ENCODE measurements around the gene MAPKAPK3.
A peak's percentile ranks its signal among the peaks of the same experiment; 100 is the strongest.
"Not testable (repeated sequence)": the region's sequence is repeated elsewhere in the genome, so short reads cannot be mapped to it uniquely, and the experiment has no call there.

The MAPKAPK3 gene

DNA sequence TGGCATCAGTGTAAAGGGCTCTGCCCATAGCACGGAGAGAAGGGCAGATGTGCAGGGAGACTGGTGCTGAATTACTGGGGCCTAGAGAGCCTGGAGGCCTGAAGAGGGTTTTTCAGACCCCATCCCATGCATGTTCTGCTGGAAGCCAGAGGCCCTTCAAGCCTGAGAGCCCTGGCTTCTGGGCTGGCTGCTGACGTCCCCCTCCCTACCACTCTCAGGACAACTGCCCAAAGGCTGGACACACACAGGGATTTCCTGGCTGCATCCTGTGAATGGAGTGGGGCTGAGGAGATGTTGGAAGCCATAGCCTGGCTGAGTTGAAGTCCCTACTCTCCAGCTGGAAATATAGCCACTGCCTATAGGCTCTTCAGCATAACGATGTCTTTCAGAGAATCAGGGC lies 40.9 kb downstream of the MAPKAPK3 start:
- DNase-seq, result peak; percentile 42

DNA sequence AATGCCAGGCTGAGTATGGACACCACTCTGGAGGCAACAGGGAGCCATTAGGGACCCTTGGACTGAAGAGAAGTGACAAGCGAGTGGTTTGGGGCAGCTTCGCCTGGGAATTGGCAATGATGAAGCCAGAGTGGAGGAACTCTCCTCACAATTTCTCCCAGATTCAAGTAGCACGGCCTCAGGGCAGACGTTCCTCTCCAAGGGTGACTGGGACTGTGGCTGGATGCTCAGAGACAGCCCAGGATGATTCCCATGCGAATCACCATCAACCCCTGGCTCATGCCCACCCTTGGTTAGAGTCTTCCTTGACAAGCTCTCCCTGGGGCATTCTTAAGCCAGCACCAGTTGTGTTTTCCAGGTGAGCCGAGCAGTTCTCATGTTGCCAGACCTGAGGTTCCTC lies 41.5 kb downstream of the MAPKAPK3 start:
- peak; percentile 39 for DNase-seq

DNA sequence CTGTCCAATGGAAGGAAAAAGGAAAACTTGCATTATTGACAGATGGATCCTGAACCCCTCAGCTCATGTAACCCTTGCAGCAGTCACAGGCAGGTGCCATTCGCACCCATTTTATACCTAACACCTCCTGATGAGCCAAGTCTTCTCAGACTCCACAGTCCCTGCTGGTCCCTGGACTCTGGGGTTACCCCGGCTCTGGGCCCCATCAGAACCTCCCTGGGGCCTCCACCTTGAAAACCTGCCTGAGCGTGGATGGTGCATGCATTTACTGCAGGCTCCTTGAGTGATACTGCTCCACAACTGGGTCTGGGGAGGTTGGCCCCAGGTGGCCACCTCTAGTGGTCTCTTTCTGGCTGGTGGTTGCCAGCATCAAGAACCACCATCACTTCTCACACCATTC lies 41.9 kb downstream of the MAPKAPK3 start:
- peak; percentile 46 for DNase-seq

DNA sequence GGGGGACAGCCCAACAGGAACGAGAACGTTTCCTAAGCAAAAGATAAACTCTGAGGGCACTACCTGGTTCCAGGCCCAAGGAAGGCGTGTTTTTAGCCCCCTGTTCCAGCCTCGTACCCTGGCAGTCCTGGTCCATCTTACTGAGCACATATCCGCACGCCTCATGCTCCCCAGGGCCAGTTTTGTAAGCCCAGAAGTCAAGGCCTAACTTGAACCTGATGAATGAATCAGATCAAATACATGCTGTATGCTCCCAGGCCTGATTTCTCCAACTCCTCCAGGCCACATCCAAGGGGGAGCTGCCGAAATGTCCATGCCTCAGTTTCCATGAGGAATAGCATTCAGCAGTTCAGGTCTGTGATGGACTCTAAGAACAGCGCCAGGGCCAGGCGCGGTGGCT lies 43.4 kb downstream of the MAPKAPK3 start:
- DNase-seq, result peak; percentile 43

DNA sequence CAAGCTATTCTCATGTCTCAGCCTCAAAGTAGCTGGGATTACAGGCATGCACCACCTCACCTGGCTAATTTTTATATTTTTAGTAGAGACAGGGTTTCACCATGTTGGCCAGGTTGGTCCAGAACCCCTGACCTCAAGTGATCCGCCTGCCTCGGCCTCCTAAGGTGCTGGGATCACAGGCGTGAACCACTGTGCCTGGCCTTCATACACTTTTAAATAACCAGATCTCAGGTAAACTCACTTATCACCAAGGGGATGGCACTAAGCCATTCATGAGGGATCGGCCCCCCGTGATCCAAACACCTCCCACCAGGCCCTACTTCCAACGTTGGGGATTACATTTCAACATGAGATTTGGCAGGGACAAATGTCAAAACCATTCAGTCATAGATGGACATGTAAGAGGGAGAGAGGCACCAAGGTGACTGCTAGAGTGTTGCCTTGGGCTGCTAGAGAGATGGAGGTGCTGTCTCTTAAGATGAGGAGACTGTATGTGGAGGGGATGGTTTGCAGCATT lies 44.4 kb downstream of the MAPKAPK3 start:
- DNase-seq, result peak; percentile 8

DNA sequence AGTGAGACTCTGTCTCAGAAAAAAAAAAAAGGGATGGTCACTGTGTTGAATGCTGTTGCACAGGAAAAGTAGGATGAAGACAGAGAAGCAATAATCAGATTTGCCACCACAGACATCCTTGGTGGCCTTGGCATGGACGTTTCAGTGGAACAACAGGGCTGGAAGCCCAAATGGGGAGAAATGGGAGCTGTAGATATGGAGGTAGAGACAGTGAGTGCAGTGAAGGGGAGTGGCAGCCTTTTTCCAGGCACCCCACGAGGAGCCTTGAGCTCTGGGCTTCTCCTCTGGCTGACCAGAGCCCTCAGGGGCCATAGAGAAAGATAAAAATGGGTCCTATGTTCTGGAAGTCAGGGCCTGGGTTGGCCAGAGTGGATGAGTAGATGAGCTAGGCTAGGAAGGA lies 45.5 kb downstream of the MAPKAPK3 start:
- no peak for DNase-seq

DNA sequence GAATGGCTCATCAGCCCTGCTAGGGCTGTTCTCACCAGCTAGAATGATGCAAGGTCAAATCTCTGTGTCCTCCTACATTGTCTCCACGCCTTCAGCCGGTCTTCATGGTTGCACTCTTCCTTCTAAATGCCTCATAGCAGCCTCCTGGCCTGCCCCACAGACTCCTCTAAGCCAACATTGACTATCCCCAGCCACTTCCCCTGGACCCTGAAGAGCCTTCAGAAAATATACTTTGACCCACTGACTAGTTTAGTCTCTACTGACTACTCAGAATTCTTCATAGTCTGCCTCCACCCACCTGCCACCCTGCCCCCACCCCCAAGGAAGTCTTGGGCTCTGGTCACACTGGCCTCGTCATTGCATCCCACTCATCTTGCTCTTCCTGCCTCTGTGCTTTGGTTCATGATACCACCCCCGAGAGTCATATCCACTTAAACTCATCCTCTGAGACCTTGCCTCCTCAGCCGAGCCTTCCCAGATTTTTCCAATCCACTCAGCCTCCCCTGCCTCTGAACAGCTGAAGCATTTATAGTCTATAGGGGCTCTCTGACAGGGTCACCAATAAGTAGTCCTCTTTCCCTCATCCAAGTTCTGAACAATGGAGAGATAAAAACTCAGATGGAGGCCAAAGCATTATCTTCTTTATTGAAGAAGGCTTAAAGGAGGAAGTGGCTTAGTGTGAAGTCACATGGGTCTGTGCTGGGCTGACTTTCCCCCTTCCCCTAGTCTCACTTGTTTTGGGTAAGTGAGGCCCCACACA lies 48.3 kb downstream of the MAPKAPK3 start:
- DNase-seq, result no peak

DNA sequence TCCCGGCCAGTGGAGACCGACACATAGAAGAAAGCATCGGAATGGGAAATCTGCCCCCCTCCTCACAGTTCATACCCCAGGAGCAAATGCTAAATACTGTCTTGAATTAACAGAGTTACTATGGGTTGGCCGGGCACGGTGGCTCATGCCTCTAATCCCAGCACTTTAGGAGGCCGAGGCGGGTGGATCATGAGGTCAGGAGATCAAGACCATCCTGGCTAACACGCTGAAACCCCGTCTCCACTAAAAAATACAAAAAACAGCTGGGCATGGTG lies 48.8 kb downstream of the MAPKAPK3 start:
- not testable (repeated sequence) for DNase-seq

DNA sequence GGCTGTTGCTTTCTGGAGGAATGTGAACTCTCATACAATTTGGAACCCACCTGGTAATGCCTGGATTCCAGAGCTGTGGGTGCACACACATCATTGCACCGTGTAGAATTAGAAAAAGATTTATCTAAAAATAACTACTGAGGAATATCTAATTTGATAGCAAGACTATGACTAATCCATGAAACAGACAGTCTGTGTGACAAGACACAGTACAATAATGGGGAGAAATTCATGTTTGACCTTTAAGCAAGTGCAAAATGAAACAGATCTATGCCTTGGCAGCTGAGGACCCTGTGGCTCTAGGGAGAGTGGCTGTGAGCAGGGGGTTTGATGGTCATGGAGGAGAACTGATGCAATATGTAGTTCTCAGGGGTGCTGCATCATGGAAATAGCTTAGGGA lies 49.9 kb downstream of the MAPKAPK3 start:
- DNase-seq, result no peak

DNA sequence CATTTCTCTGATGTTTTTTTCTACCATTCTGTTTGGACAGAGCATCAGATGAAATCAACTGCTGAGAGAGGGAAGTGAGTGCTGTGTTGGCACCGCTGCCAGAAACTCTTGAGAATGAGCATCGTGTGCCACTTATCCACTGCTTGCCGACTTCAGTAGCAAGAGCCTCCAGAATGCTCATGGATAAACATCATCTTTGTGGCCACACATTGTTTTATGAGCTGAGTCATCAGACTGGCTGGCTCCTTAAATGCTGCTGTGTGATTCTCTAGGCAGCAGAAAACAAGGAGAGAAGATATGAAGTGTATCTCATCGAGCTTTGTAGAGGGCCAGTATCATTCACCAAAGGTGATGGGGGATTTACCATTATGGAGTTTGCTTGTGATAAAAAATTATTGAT lies 54.4 kb downstream of the MAPKAPK3 start:
- DNase-seq, result no peak

DNA sequence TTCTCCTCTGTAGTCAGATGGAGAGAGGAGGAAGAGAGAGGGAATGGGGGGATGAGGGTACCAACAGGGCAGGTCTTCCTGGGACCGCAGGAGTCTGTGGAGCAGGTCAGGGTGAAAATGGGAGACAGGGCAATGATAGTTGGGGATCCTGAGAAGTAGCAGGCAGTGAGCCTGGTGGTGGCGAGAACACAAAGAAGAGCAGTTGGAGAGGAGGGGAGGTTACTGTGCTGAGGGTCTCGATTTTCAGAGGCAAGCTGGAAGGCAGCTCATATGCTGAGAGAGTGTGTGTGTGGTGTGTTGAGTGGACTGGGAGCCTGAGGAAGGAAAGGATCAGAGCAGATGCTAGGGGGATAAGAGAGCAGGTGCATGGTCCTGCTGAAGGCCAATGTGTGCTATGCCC lies 55.7 kb downstream of the MAPKAPK3 start:
- DNase-seq, result no peak

DNA sequence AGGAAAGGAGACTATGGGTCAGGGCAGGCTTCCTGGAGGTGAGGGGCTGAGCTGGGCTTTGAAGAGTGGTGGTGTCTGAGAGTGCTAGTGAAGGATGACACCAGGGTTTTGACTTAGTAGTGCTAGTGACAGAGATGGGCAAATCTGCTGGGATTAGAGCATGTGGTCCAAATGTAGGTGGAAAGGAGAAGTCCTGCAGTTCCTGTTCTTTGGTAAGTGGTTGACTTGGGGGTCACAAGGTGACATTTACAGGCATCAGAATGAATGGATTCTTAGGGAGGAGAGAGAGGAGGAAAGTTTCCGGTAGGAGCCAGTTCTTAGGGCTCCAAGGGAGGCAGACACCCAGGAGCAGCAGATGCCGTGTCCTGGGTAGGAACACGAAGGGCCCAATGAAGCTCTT lies 57.0 kb downstream of the MAPKAPK3 start:
- no peak for DNase-seq

DNA sequence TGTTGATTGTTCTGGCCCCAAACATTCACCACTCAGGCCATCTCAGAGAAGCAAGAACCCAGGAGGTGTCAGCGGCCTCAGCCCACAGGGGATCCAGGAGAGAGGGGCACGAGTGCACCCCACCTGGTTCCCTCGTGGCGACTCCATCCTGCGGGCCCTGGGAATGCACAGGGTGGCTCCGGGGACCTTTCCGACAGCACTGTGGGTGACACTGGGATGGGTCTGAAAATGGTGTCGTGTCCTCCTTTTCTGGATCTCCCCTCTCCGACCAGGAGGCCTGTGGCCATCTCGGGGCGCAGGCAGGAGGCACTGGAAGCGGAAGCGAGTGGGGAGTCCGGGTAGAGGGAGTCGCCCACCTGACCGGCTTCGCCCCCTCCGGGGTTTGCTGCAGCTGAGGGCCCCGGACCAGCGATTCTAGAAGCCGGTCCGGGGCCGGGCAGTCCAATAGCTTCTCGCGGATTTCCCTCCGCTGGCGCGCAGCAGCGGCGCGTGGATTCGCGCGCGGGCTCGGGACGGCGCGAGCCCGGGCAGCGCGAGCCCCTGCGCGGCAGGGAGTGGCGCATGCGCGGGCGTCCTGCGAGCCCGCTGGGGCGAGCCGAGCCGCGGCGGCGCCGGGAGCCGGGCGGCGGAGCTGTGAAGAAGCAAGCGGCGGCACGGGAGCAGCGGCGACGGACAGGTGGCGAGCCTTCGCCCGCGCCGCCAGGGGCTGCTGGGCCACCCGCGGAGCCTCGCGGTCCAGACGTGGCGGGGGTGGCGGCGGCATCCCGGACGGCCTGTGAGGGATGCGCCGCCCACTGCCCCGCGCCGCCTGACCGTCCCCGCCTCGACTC lies 57.6 kb downstream of the MAPKAPK3 start, which contains the start of gene DOCK3:
DOCK3 (plus strand) TSS at position 579 of the 830 bp plus-strand sequence. CDS start 337 bp downstream, outside the sequence.
- DNase-seq, result peak; percentile 84

DNA sequence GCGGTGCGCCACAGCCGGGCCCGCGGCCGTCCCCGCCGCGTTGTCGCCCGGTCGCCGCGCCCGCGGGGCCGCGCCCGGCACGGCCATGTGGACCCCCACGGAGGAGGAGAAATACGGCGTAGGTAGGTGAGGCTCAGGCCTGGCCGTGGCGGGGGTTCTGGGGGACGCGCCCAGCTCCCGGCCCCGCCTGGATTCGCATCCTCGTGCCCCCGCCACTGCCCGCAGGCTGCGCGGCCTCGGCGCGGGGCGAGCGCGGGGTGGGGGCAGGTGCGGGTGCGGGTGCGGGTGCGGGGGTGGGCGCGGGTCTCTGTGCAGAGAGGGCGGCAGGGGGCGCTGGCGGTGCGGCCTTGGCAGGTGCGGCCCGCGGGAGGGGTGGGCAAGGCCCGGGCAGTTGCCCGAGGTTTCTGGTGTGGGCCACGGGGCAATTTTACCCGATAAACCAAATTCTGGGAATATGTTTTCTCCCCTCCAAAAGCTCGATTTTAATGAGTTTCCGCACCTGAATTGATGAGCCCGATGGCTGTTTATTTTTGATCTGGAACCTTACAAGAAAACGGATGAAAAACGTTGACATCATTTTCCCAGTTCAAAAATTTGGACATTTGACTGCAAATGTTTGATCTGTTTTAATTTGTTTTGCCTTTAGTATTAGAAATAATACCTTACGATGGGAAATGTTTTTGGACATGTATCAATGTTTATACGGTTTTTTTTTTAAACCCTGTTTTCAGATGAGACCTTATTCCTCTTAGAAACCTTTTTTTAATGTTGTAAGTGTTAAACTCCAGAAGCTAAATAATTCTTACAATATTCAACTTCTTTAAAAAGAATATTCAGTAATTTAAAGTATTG lies 58.5 kb downstream of the MAPKAPK3 start:
- peak; percentile 88 for DNase-seq

DNA sequence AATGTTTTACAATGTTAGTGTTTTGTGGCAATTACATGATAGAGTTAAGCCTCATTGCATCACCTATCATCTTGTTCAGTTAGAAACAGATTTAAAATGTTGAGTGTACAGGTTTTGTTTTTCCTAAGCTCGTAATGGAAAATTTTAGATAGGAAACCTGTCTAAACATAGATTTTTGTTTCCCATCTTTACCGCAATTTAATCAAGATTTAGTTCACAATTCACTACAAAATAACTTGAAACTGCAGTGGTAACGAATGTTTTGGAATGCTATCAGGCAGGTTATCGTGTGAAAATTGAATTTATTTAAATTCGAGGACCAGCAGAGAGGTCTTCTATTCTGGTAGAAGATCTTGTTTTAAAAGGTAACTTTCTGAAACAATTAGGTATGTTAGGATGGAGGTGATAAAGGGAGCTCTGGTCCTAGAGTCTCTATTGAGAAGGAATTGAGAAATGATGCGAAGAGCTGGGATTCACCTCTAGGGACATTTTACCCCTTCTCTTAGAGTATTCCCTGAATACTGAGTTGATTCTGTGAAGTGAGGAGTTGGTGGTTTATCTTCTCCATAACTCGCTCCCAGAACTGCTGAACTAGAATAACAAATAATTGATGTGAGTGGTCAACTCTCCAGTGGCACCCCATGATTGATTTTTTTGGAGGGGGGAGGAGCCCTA lies 59.2 kb downstream of the MAPKAPK3 start:
- no peak for DNase-seq

DNA sequence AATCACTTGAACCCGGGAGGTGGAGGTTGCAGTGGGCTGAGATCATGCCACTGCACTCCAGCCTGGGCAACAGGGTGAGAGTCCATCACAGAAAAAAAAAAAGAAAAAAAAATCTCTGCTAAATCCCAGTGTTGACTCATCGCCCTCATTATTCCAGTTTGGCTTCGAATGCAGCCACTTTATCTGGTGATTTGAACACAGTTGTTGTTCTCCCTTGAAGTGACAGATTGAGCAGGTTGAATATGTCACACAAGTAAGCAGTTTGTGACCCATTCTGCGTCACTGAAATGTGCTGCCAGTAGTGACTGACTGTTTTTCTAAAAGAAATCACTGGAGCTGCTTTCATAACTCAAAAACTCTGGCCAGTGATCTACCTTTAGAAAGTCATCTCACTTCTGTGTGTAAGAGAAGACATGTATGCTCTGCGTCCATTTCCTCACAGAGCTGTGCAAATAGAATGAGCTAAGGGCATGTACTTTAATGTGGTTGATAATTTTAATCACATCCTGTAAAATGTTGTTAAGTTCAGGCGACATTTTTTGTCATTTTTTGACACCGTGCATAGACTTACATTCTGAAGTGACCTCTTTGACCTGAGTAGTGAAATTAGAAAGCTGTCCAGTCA lies 70.3 kb downstream of the MAPKAPK3 start:
- no peak for DNase-seq

DNA sequence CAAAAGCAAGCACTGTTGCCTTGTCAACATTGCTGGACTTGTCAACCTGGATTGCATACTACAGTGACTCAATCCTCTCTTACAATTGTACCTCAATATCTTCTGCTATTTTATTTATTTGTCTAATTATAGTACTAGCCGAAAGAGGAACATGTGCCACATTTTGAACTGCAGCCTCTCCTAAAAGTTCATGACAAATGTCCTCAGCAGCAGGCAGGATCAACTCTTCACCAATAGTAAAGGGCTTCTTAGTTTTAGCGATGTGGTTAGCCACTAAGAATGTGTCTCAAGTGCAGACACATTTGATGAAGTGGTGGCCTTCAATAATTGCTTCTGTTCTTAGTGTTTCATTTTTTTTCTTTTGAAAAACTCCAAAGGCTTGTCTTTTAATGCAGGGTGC lies 71.0 kb downstream of the MAPKAPK3 start:
- no peak for DNase-seq

DNA sequence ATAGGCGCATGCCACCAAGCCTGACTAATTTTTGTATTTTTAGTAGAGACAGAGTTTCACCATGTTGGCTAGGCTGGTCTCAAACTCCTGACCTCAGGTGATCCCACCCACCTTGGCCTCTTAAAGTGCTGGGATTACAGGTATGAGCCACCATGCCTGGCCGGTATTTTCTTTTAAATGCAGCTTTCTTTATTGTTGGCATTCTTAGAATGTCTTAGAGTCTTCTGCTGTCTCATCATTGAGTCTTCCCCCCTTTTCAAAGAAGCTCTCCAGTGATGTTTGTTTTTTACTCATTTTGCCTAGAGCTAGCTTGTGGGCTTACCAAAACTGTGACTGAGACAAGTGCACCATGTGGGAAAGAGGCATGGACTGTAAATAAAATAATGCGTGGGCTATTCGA lies 71.7 kb downstream of the MAPKAPK3 start:
- not testable (repeated sequence) for DNase-seq

DNA sequence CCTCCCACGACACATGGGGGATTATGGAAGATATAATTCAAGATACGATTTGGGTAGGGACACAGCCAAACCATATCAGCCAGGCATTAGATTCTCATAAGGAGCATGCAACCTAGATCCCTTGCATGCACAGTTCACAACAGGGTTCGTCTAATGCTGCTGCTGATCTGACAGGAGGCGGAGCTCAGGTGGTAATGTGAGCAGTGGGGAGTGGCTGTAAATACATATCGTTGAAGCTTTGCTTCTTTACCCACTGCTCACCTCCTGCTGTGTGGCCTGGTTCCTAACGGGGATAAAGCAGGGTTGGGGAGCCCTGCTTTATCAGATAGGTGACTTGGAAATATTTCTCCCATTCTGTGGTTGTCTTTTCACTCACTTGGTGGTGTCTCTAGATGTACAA lies 72.6 kb downstream of the MAPKAPK3 start:
- DNase-seq, result no peak

DNA sequence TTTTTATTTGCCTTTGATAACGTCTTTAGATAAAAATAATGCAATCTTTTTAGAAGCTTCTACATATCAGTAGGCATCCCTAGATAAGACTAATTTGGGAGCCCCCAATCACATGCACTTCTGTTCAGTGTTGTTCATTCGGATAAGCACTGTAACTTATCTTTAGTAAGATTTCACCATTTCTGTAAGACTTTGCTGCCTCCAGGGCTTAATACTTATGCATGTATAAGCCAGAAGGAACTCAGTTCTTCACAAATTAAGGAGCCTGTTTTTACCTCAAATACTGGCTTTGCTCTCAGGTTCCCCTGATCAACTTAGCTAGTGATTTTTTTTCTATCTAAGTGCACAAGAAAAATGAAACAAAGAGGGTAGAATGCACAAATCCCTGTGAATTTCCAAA lies 78.1 kb downstream of the MAPKAPK3 start:
- no peak for DNase-seq

DNA sequence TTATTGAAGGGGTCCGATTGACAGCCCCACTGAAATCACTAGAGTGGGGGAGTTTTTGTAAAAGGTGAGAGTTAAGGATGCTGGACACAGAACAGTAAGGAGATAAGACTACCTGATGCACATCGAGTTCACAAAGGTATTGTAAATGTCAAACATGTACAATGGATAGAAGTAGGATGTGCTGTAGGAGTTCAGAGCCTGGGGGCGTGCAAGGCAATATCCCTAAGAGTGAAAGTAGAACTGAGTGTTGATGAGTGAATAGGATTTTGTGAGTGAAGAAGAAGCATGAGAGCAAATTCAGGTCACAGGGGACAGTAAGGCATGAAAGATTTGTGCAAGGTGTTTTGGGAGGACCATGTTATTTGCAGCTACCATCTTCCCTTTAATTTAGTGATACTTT lies 79.3 kb downstream of the MAPKAPK3 start:
- no peak for DNase-seq

DNA sequence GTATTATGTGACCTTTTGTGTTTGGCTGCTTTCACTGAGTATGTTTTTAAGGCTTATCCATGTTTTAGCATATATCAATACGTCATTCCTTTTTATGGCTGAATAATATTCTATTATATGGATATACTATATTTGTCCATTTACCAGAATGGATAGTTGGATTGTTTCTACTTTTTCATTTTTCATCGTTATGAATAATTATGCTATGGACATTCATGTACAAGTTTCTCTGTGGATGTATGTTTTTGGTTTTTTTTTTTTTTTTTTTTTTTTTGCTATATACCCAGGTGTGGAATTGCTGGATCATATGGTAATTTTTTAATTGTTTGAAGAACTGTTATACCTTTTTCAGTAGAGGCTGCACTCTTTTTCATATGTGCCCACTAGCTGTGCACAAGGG lies 81.3 kb downstream of the MAPKAPK3 start:
- DNase-seq, result no peak
